HL-60 (cell line): ENCODE data around the gene TVP23C.

Experiments
- CTCF ChIP-seq: IDR thresholded peaks from one replicate; pipeline ENCODE4 v1.5.1; 2011; ENCODE audit warnings: low read length, control low read depth, inconsistent platforms; ENCODE audit not compliant: insufficient read depth
- GABPA ChIP-seq: IDR thresholded peaks from 2 replicates; pipeline ENCODE4 v1.6.1; 2012; ENCODE audit warnings: low read depth
- POLR2AphosphoS5 ChIP-seq: IDR thresholded peaks from 2 replicates; pipeline ENCODE4 v1.6.1; 2012; ENCODE audit warnings: low read depth
- REST ChIP-seq: IDR thresholded peaks from 2 replicates; pipeline ENCODE4 v1.6.1; 2012; ENCODE audit warnings: low read depth; ENCODE audit not compliant: insufficient replicate concordance
- SPI1 ChIP-seq: IDR thresholded peaks from 2 replicates; pipeline ENCODE4 v1.6.1; 2012; ENCODE audit warnings: low read depth, mild to moderate bottlenecking, borderline replicate concordance

- TF ChIP-seq POLR2AphosphoS5, result no peak
- TF ChIP-seq CTCF, result no peak
- TF ChIP-seq SPI1, result no peak
- no peak for TF ChIP-seq REST
- TF ChIP-seq GABPA, result no peak
Observed at GRCh38 chr17:15501793-15502192, 61.5 kb downstream of the TVP23C start.
